ENCODE data around the gene LPP. TPM values are rescaled to one million over a fixed set of nuclear protein-coding genes. Genes with fewer than 3 reads are reported as not detected.

Gene LPP
- polyA plus RNA-seq, 1 experiment, result 76.3 TPM

GRCh38 chr3:188818282-188818681, 664.3 kb downstream of the LPP start:
- Histone ChIP-seq H3K27me3 (ENCODE audit: control insufficient read depth, insufficient read depth, low read length) (no peaks in the 10 kb centered on the region), H3K27ac (ENCODE audit: low read depth, low read length) (no peak overlapping the region), H3K9me3 (ENCODE audit: control insufficient read depth, insufficient read depth, low read length) (no peaks in the 10 kb centered on the region), H3K4me3 (ENCODE audit: low read depth, low read length) (no peak overlapping the region)
- ChIA-PET CTCF (interaction anchor here (0.6 to 0.8 kb wide), 2 partner anchors 327 to 1078 kb away, joined by 3 to 4 read pairs; no protein-coding TSS in a partner anchor), POLR2A (no interaction called here)
- no peak for DNase-seq (ENCODE audit: low read depth, low spot score)
- TF ChIP-seq CTCF (IDR thresholded peaks at IDR 0.05; ENCODE audit: low read depth, low read length), result no peak

- CTCF ChIA-PET, result no interaction called here
- Histone ChIP-seq H3K9me3 (ENCODE audit: control insufficient read depth, insufficient read depth, low read length) (no peaks in the 10 kb centered on the region), H3K27me3 (ENCODE audit: control insufficient read depth, insufficient read depth, low read length) (no peaks in the 10 kb centered on the region), H3K4me3 (ENCODE audit: low read depth, low read length) (no peak overlapping the region), H3K27ac (ENCODE audit: low read depth, low read length) (no peak overlapping the region)
- no peak for TF ChIP-seq CTCF (IDR thresholded peaks at IDR 0.05; ENCODE audit: low read depth, low read length)
- DNase-seq (ENCODE audit: low read depth, low spot score), result no peak
- POLR2A ChIA-PET, result no interaction called here
These were observed 666.0 kb downstream of the LPP start for GRCh38 chr3:188819939-188820338.

GRCh38 chr3:188822004-188822403, 668.0 kb downstream of the LPP start:
- Histone ChIP-seq H3K27me3 (ENCODE audit: control insufficient read depth, insufficient read depth, low read length) (no peaks in the 10 kb centered on the region), H3K9me3 (ENCODE audit: control insufficient read depth, insufficient read depth, low read length) (no peaks in the 10 kb centered on the region), H3K27ac (ENCODE audit: low read depth, low read length) (no peak overlapping the region), H3K4me3 (ENCODE audit: low read depth, low read length) (no peak overlapping the region)
- ChIA-PET POLR2A (no interaction called here), CTCF (interaction anchor here (1.5 kb wide), 1 partner anchor 9 kb away, joined by 3 read pairs; no protein-coding TSS in a partner anchor)
- TF ChIP-seq CTCF (IDR thresholded peaks at IDR 0.05; ENCODE audit: low read depth, low read length), result no peak
- DNase-seq (ENCODE audit: low read depth, low spot score), result no peak

GRCh38 chr3:188822411-188822810, 668.5 kb downstream of the LPP start:
- ChIA-PET CTCF (no interaction called here), POLR2A (no interaction called here)
- Histone ChIP-seq H3K4me3 (ENCODE audit: low read depth, low read length) (no peak overlapping the region), H3K9me3 (ENCODE audit: control insufficient read depth, insufficient read depth, low read length) (no peaks in the 10 kb centered on the region), H3K27ac (ENCODE audit: low read depth, low read length) (no peak overlapping the region), H3K27me3 (ENCODE audit: control insufficient read depth, insufficient read depth, low read length) (no peaks in the 10 kb centered on the region)
- no peak for DNase-seq (ENCODE audit: low read depth, low spot score)
- no peak for TF ChIP-seq CTCF (IDR thresholded peaks at IDR 0.05; ENCODE audit: low read depth, low read length)

GRCh38 chr3:188824566-188824965, 670.6 kb downstream of the LPP start:
- Histone ChIP-seq H3K4me3 (ENCODE audit: low read depth, low read length) (no peak overlapping the region), H3K9me3 (ENCODE audit: control insufficient read depth, insufficient read depth, low read length) (no peaks in the 10 kb centered on the region), H3K27me3 (ENCODE audit: control insufficient read depth, insufficient read depth, low read length) (no peaks in the 10 kb centered on the region), H3K27ac (ENCODE audit: low read depth, low read length) (no peak overlapping the region)
- DNase-seq (ENCODE audit: low read depth, low spot score), result no peak
- TF ChIP-seq CTCF (IDR thresholded peaks at IDR 0.05; ENCODE audit: low read depth, low read length), result no peak
- ChIA-PET POLR2A (no interaction called here), CTCF (no interaction called here)
